K562 treated with DMSO at 1 percent for 24 hours (cell line): ENCODE data around the gene MSH5. TPM values are rescaled to one million over a fixed set of nuclear protein-coding genes. Genes with fewer than 3 reads are reported as not detected.

Experiments used
- total RNA-seq: library from RNA; unstranded; fragments of 300-600 nt; gene quantifications from 2 replicates; pipeline ENCODE4 v1.2.3, GENCODE V29; 2022; ENCODE audit warnings: low read depth; ENCODE audit not compliant: insufficient read depth

MSH5 gene
- total RNA-seq, 1 experiment from 2014 or later, result 34.8 TPM

Other genes with a start within 250 kb of the MSH5 start
- 27.4 and 28.7 TPM in 2 replicates for gene MICB, start 241.9 kb upstream of the MSH5 start, total RNA-seq
- gene MCCD1, start 211.0 kb upstream of the MSH5 start, total RNA-seq, result not detected in 2 replicates
- gene DDX39B, start 198.0 kb upstream of the MSH5 start, total RNA-seq, result 156 and 175 TPM in 2 replicates
- not detected in 2 replicates for gene ATP6V1G2, start 193.4 kb upstream of the MSH5 start, total RNA-seq
- gene NFKBIL1, start 192.4 kb upstream of the MSH5 start, total RNA-seq, result 78.2 and 92.3 TPM in 2 replicates
- gene LTA, start 167.7 kb upstream of the MSH5 start, total RNA-seq, result 0.42 TPM in 1 of 2 replicates, not detected in the other
- gene TNF, start 164.4 kb upstream of the MSH5 start, total RNA-seq, result 0.32 and 0.80 TPM in 2 replicates
- gene LTB, start 157.6 kb upstream of the MSH5 start, total RNA-seq, result 2.1 TPM in 1 of 2 replicates, not detected in the other
- 1.2 and 4.7 TPM in 2 replicates for gene LST1, start 153.7 kb upstream of the MSH5 start, total RNA-seq
- gene NCR3, start 147.0 kb upstream of the MSH5 start, total RNA-seq, result 1.8 and 2.2 TPM in 2 replicates
- 8.9 and 11.5 TPM in 2 replicates for gene AIF1, start 124.8 kb upstream of the MSH5 start, total RNA-seq
- gene PRRC2A, start 119.3 kb upstream of the MSH5 start, total RNA-seq, result 276 and 279 TPM in 2 replicates
- gene BAG6, start 87.3 kb upstream of the MSH5 start, total RNA-seq, result 470 and 501 TPM in 2 replicates
- gene APOM, start 84.1 kb upstream of the MSH5 start, total RNA-seq, result 5.6 and 8.4 TPM in 2 replicates
- gene C6orf47, start 79.2 kb upstream of the MSH5 start, total RNA-seq, result 42.1 and 44.2 TPM in 2 replicates
- gene GPANK1, start 75.0 kb upstream of the MSH5 start, total RNA-seq, result 62.9 and 68.1 TPM in 2 replicates
- 569 and 630 TPM in 2 replicates for gene CSNK2B, start 73.9 kb upstream of the MSH5 start, total RNA-seq
- 4.5 and 6.0 TPM in 2 replicates for gene LY6G5B, start 70.0 kb upstream of the MSH5 start, total RNA-seq
- gene LY6G5C, start 58.9 kb upstream of the MSH5 start, total RNA-seq, result 0.45 TPM in 1 of 2 replicates, not detected in the other
- gene ABHD16A, start 36.7 kb upstream of the MSH5 start, total RNA-seq, result 104 and 110 TPM in 2 replicates
- not detected in 2 replicates for gene LY6G6F, start 33.1 kb upstream of the MSH5 start, total RNA-seq
- not detected in 2 replicates for gene LY6G6D, start 24.7 kb upstream of the MSH5 start, total RNA-seq
- gene LY6G6C, start 18.3 kb upstream of the MSH5 start, total RNA-seq, result not detected in 2 replicates
- not detected in 2 replicates for gene MPIG6B, start 16.6 kb upstream of the MSH5 start, total RNA-seq
- 60.3 and 69.2 TPM in 2 replicates for gene DDAH2, start 10.7 kb upstream of the MSH5 start, total RNA-seq
- 1,325 and 1,384 TPM in 2 replicates for gene CLIC1, start 3.5 kb upstream of the MSH5 start, total RNA-seq
- 4.5 and 5.1 TPM in 2 replicates for gene SAPCD1, start 22.7 kb downstream of the MSH5 start, total RNA-seq
- gene VWA7, start 37.3 kb downstream of the MSH5 start, total RNA-seq, result 5.7 and 7.6 TPM in 2 replicates
- gene VARS1, start 55.7 kb downstream of the MSH5 start, total RNA-seq, result 128 and 134 TPM in 2 replicates
- gene LSM2, start 67.0 kb downstream of the MSH5 start, total RNA-seq, result 164 and 168 TPM in 2 replicates
- 4.2 and 4.5 TPM in 2 replicates for gene HSPA1L, start 75.3 kb downstream of the MSH5 start, total RNA-seq
- gene HSPA1A, start 75.5 kb downstream of the MSH5 start, total RNA-seq, result 1,066 and 1,122 TPM in 2 replicates
- gene HSPA1B, start 87.7 kb downstream of the MSH5 start, total RNA-seq, result 895 and 916 TPM in 2 replicates
- 325 and 330 TPM in 2 replicates for gene NEU1, start 122.8 kb downstream of the MSH5 start, total RNA-seq
- 10.9 and 11.4 TPM in 2 replicates for gene SLC44A4, start 139.0 kb downstream of the MSH5 start, total RNA-seq
- gene EHMT2, start 157.7 kb downstream of the MSH5 start, total RNA-seq, result 93.8 and 95.0 TPM in 2 replicates
- 8.6 and 11.4 TPM in 2 replicates for gene ZBTB12, start 162.1 kb downstream of the MSH5 start, total RNA-seq
- gene C2, start 187.7 kb downstream of the MSH5 start, total RNA-seq, result 7.2 and 10.1 TPM in 2 replicates
- 2.5 and 2.8 TPM in 2 replicates for gene CFB, start 206.1 kb downstream of the MSH5 start, total RNA-seq
- gene NELFE, start 219.0 kb downstream of the MSH5 start, total RNA-seq, result 120 and 122 TPM in 2 replicates
- gene SKIC2, start 219.2 kb downstream of the MSH5 start, total RNA-seq, result 75.7 and 86.4 TPM in 2 replicates
- 23.3 and 24.2 TPM in 2 replicates for gene DXO, start 232.1 kb downstream of the MSH5 start, total RNA-seq
- gene C4A, start 242.1 kb downstream of the MSH5 start, total RNA-seq, result 4.4 and 5.0 TPM in 2 replicates